H1 (cell line): ENCODE results near the gene DUS4L. TPM values are rescaled to one million over a fixed set of nuclear protein-coding genes. Genes with fewer than 3 reads are reported as not detected.

Experiments used
- CTCF ChIA-PET: fragments of 300-600 bp; sonication (Branson Sonifier 250); formaldehyde crosslinking; loops from one replicate; lab custom pipeline; 2021; ENCODE audit not compliant: partially characterized antibody; lab: Charles Lee
- POLR2A ChIA-PET: fragments of 300-600 bp; sonication (Branson Sonifier 250); formaldehyde crosslinking; loops from one replicate; lab custom pipeline; 2021; ENCODE audit warnings: inconsistent platforms; ENCODE audit not compliant: partially characterized antibody; lab: Charles Lee
- DNase-seq, 2 experiments: peaks; one replicate each; pipeline versions ENCODE4 v3.0.0 to v3.0.0-alpha.2; 2010 to 2022; ENCODE audit warnings: low spot score in 2 of 2, low read depth in 1 of 2, mixed read lengths in 1 of 2
- FAIRE-seq: peaks from 2 replicates; lab custom pipeline; 2011; peaks lifted over from hg19 to GRCh38; lab: Jason Lieb, UNC
- H2AFZ ChIP-seq: 2 replicates; pipeline ENCODE4 v1.8.1; 2012; ENCODE audit warnings: low read length, inconsistent platforms
- H2AK5ac ChIP-seq: 2 replicates; pipeline ENCODE4 v1.6.1; 2013; ENCODE audit warnings: low read depth, low read length
- H2BK120ac ChIP-seq: replicated peaks from 2 replicates; pipeline ENCODE3; 2013; ENCODE audit warnings: low read depth, low read length, inconsistent platforms
- H2BK12ac ChIP-seq: 2 replicates; pipeline ENCODE4 v1.6.1; 2013; ENCODE audit warnings: low read depth, low read length
- H2BK15ac ChIP-seq: 2 replicates; pipeline ENCODE4 v1.6.1; 2013; ENCODE audit warnings: low read length
- H2BK20ac ChIP-seq: 2 replicates; pipeline ENCODE4 v1.6.1; 2013; ENCODE audit warnings: low read length
- H2BK5ac ChIP-seq: 2 replicates; pipeline ENCODE4 v1.6.1; 2013; ENCODE audit warnings: low read depth, low read length
- H3K14ac ChIP-seq: 2 replicates; pipeline ENCODE4 v1.6.1; 2013; ENCODE audit warnings: inconsistent platforms; ENCODE audit not compliant: insufficient read length
- H3K18ac ChIP-seq: 2 replicates; pipeline ENCODE4 v1.6.1; 2013; ENCODE audit warnings: low read length; ENCODE audit errors: extremely low read depth
- H3K23ac ChIP-seq: 2 replicates; pipeline ENCODE4 v1.6.1; 2013; ENCODE audit warnings: inconsistent platforms; ENCODE audit not compliant: insufficient read length
- H3K23me2 ChIP-seq: 2 replicates; pipeline ENCODE4 v1.6.1; 2013; ENCODE audit warnings: low read depth, low read length
- H3K27ac ChIP-seq: 2 replicates; pipeline ENCODE4 v1.6.1; 2011; ENCODE audit warnings: low read depth, low read length, inconsistent platforms
- H3K27me3 ChIP-seq, 4 experiments: replicated peaks in 1 of 4; 1 replicate in 1 of 4; 2 replicates in 3 of 4; pipeline versions ENCODE4 v1.6.1 to v1.8.1; 2011 to 2013; ENCODE audit warnings: low read length in 3 of 4, mild to moderate bottlenecking in 3 of 4, inconsistent platforms in 2 of 4, mixed read lengths in 2 of 4, moderate library complexity in 1 of 4; ENCODE audit not compliant: control insufficient read depth in 3 of 4, insufficient read depth in 3 of 4; ENCODE audit errors: extremely low read depth in 1 of 4
- H3K36me3 ChIP-seq, 4 experiments: 2 replicates each; pipeline versions ENCODE4 v1.6.1 to v1.8.1; 2011 to 2013; ENCODE audit warnings: mild to moderate bottlenecking in 4 of 4, low read length in 3 of 4, moderate library complexity in 2 of 4, control low read depth in 1 of 4, inconsistent platforms in 1 of 4; ENCODE audit not compliant: insufficient read depth in 4 of 4, control insufficient read depth in 2 of 4
- H3K4ac ChIP-seq: replicated peaks from 2 replicates; pipeline ENCODE3; 2013; ENCODE audit warnings: low read length, low read depth, mixed read lengths, inconsistent platforms; ENCODE audit not compliant: insufficient read length
- H3K4me1 ChIP-seq, 4 experiments: replicated peaks in 1 of 4; 1 replicate in 1 of 4; 2 replicates in 3 of 4; pipeline versions ENCODE4 v1.6.1 to v1.8.1; 2011 to 2013; ENCODE audit warnings: low read length in 3 of 4, inconsistent platforms in 2 of 4, mixed read lengths in 1 of 4; ENCODE audit not compliant: insufficient read depth in 4 of 4, control insufficient read depth in 3 of 4
- H3K4me2 ChIP-seq, 2 experiments: 2 replicates each; pipeline versions ENCODE4 v1.6.1 to v1.8.1; 2011 to 2013; ENCODE audit warnings: low read depth in 2 of 2, low read length in 2 of 2, control low read depth in 1 of 2, inconsistent platforms in 1 of 2, mild to moderate bottlenecking in 1 of 2; ENCODE audit not compliant: insufficient read depth in 1 of 2
- H3K4me3 ChIP-seq, 4 experiments: fragments of 200-600, 300-600 bp in 1 of 4; sonication (generic), shearing (Covaris generic), sonication (Bioruptor Twin) in 1 of 4; 2 replicates each; pipeline versions ENCODE4 v1.5.1 to v1.8.1; 2011 to 2016; ENCODE audit warnings: low read length in 4 of 4, low read depth in 3 of 4, control low read depth in 2 of 4, inconsistent platforms in 2 of 4, mild to moderate bottlenecking in 2 of 4, mixed read lengths in 1 of 4, moderate library complexity in 1 of 4; ENCODE audit not compliant: insufficient read depth in 2 of 4; ENCODE audit errors: extremely low read depth in 1 of 4
- H3K56ac ChIP-seq: replicated peaks from 2 replicates; pipeline ENCODE3; 2013; ENCODE audit warnings: low read depth, mild to moderate bottlenecking, mixed read lengths, low read length, inconsistent platforms; ENCODE audit not compliant: insufficient read length
- H3K79me1 ChIP-seq: 2 replicates; pipeline ENCODE4 v1.6.1; 2013; ENCODE audit warnings: low read depth, low read length, control low read depth
- H3K79me2 ChIP-seq, 2 experiments: 2 replicates each; pipeline versions ENCODE4 v1.6.1 to v1.8.1; 2012 to 2013; ENCODE audit warnings: low read length in 2 of 2, mild to moderate bottlenecking in 2 of 2, inconsistent platforms in 1 of 2; ENCODE audit not compliant: insufficient read depth in 2 of 2, control insufficient read depth in 1 of 2
- H3K9ac ChIP-seq, 4 experiments: replicated peaks in 1 of 4; 1 replicate in 1 of 4; 2 replicates in 3 of 4; pipeline versions ENCODE4 v1.6.1 to v1.8.1; 2011 to 2013; ENCODE audit warnings: low read depth in 3 of 4, low read length in 3 of 4, control low read depth in 2 of 4, mild to moderate bottlenecking in 2 of 4, moderate library complexity in 2 of 4, inconsistent platforms in 1 of 4; ENCODE audit errors: extremely low read depth in 1 of 4
- H3K9me3 ChIP-seq, 2 experiments: 2 replicates each; pipeline versions ENCODE4 v1.6.1 to v1.8.1; 2012 to 2013; ENCODE audit warnings: mild to moderate bottlenecking in 2 of 2, moderate library complexity in 2 of 2, control low read depth in 1 of 2, inconsistent platforms in 1 of 2, low read depth in 1 of 2, low read length in 1 of 2, mixed read lengths in 1 of 2; ENCODE audit not compliant: insufficient read depth in 2 of 2
- H4K20me1 ChIP-seq, 2 experiments: replicated peaks in 1 of 2; 2 replicates each; pipeline versions ENCODE3 to v1.8.1; 2011 to 2013; ENCODE audit warnings: inconsistent platforms in 2 of 2, low read length in 2 of 2, mild to moderate bottlenecking in 1 of 2; ENCODE audit not compliant: insufficient read depth in 2 of 2, control insufficient read depth in 1 of 2
- H4K5ac ChIP-seq: 2 replicates; pipeline ENCODE4 v1.6.1; 2013; ENCODE audit warnings: low read length, low read depth, mixed read lengths, inconsistent platforms; ENCODE audit not compliant: insufficient read length
- H4K8ac ChIP-seq: 2 replicates; pipeline ENCODE4 v1.8.0; 2013; ENCODE audit warnings: mild to moderate bottlenecking, moderate library complexity, low read length, inconsistent platforms; ENCODE audit not compliant: insufficient read depth; ENCODE audit errors: extremely low read depth
- H4K91ac ChIP-seq: replicated peaks from 2 replicates; pipeline ENCODE3; 2013; ENCODE audit warnings: low read length, mixed read lengths, inconsistent platforms; ENCODE audit not compliant: insufficient read length
- E2F6 ChIP-seq: IDR thresholded peaks from 2 replicates; pipeline ENCODE4 v1.6.1; 2012; ENCODE audit warnings: inconsistent platforms
- JUND ChIP-seq: IDR thresholded peaks from 2 replicates; pipeline ENCODE4 v1.6.1; 2011; ENCODE audit warnings: mild to moderate bottlenecking, improper control_type of control experiment, low read length
- KDM1A ChIP-seq: fragments of 200-600, 300-600 bp; sonication (generic); IDR thresholded peaks from 2 replicates; pipeline ENCODE4 v1.7.1; 2016; ENCODE audit warnings: mild to moderate bottlenecking, low read length, borderline replicate concordance
- NRF1 ChIP-seq: IDR thresholded peaks from 2 replicates; pipeline ENCODE4 v1.6.1; 2011; ENCODE audit warnings: mild to moderate bottlenecking, low read depth, low read length, improper control_type of control experiment
- PHF8 ChIP-seq: fragments of 200-600 bp; sonication (generic); conservative IDR thresholded peaks from 2 replicates; pipeline ENCODE4 v1.7.1; 2012; ENCODE audit warnings: low read depth, mild to moderate bottlenecking, inconsistent platforms, low read length, moderate library complexity
- POU5F1 ChIP-seq: IDR thresholded peaks from 2 replicates; pipeline ENCODE4 v1.6.1; 2011; ENCODE audit warnings: low read depth, mild to moderate bottlenecking, low read length, moderate library complexity
- RAD21 ChIP-seq, 2 experiments: IDR thresholded peaks in 1 of 2; conservative IDR thresholded peaks in 1 of 2; 2 replicates each; pipeline ENCODE4 v1.6.1; 2011; ENCODE audit warnings: low read depth in 2 of 2, low read length in 2 of 2, improper control_type of control experiment in 1 of 2, inconsistent platforms in 1 of 2, mild to moderate bottlenecking in 1 of 2, moderate library complexity in 1 of 2
- RXRA ChIP-seq: IDR thresholded peaks from 2 replicates; pipeline ENCODE4 v1.6.1; 2011; ENCODE audit warnings: low read depth, mild to moderate bottlenecking, low read length, moderate library complexity; ENCODE audit not compliant: insufficient read depth
- SP4 ChIP-seq: IDR thresholded peaks from 2 replicates; pipeline ENCODE4 v1.6.1; 2012; ENCODE audit warnings: low read length, inconsistent platforms
- SRF ChIP-seq: IDR thresholded peaks from 2 replicates; pipeline ENCODE4 v1.6.1; 2011; ENCODE audit warnings: mild to moderate bottlenecking, low read depth, low read length, moderate library complexity
- TBP ChIP-seq: IDR thresholded peaks from 2 replicates; pipeline ENCODE4 v1.6.1; 2011; ENCODE audit warnings: low read depth, low read length, improper control_type of control experiment
- TCF12 ChIP-seq: IDR thresholded peaks from 2 replicates; pipeline ENCODE4 v1.6.1; 2011; ENCODE audit warnings: low read depth, mild to moderate bottlenecking, low read length
- TEAD4 ChIP-seq: IDR thresholded peaks from 2 replicates; pipeline ENCODE4 v1.6.1; 2012; ENCODE audit warnings: low read depth, low read length, inconsistent platforms, mixed read lengths
- WGBS, 2 experiments: shearing (Covaris generic) in 1 of 2; methylation state at CpG; one replicate each; pipeline versions ENCODE4 v1.1.6 to v1.1.7; 2013 to 2015; ENCODE audit warnings: low lambda C conversion rate in 2 of 2, mixed read lengths in 2 of 2, inconsistent platforms in 1 of 2, low coverage in 1 of 2, missing lambda C conversion rate in 1 of 2; ENCODE audit not compliant: insufficient replicate concordance in 2 of 2, insufficient coverage in 1 of 2, insufficient read length in 1 of 2; ENCODE audit errors: extremely low coverage in 1 of 2, missing lambda C conversion rate in 1 of 2; 5-methylcytosine and 5-hydroxymethylcytosine counted together
- polyA plus RNA-seq, 7 experiments: library from polyadenylated mRNA; depleted of rRNA in 3 of 7; stranded (reverse) in 5 of 7; unstranded in 2 of 7; fragments of >200 nt in 5 of 7; fragments of 200-250 nt in 2 of 7; gene quantifications; 1 replicate in 5 of 7; 2 replicates in 1 of 7; 4 replicates in 1 of 7; pipeline versions ENCODE4 v1.2.1 to v1.2.3, GENCODE V29; 2011 to 2013; ENCODE audit warnings: missing spikeins in 2 of 7, mixed read lengths in 2 of 7
- total RNA-seq: library from RNA; stranded (reverse); fragmentation: NEBNext Ultra II Directional; extraction: Animal tissue kit (Norgen Biotek cat#: 25700); gene quantifications from 2 replicates; pipeline ENCODE4 v1.2.1, GENCODE V29; 2021

Gene DUS4L
- total and polyA plus RNA-seq, 2 of the 8 experiments (the other 6 are each of a cell fraction or from before 2014, with no cell fraction given), result 6.1 to 11.5 TPM

- no peak overlapping the region for H2AFZ ChIP-seq
- no peak overlapping the region for H3K4me2 ChIP-seq
- CTCF ChIA-PET, result interaction anchor here (1.2 to 1.6 kb wide), 3 partner anchors 9 to 118 kb away, joined by 3 to 4 read pairs (median 3); no protein-coding TSS in a partner anchor
- H3K27ac ChIP-seq, result no peak overlapping the region
- H3K56ac ChIP-seq, result no peak overlapping the region
- no peak overlapping the region for H3K4ac ChIP-seq
- H2BK15ac ChIP-seq, result no peak overlapping the region
- no peak overlapping the region for H2BK20ac ChIP-seq
- 73% methylated on average over 1 of the region's 1 CpG; no CpG with 5 or more reads in 1 of the 2 experiments for WGBS, 2 experiments
- H4K20me1 ChIP-seq, result no peaks in the 10 kb centered on the region
- H3K9ac ChIP-seq, result no peak overlapping the region
- DNase-seq (no peak), FAIRE-seq (no peak)
- no peak overlapping the region for H4K91ac ChIP-seq
- no peaks in the 10 kb centered on the region for H3K4me1 ChIP-seq
- POLR2A ChIA-PET, result interaction anchor here (1.8 kb wide), 1 partner anchor 42 kb away, joined by 6 read pairs; the partner anchor contains the start of genes COG5 and DUS4L
- TF ChIP-seq TCF12 (no peak), TBP (no peak), SP4 (no peak), RAD21 (IDR thresholded peaks at IDR 0.05 in 1 of 2, conservative IDR thresholded peaks at IDR 0.05 in 1 of 2; ENCODE audit: low read depth in 2 of 2, low read length in 2 of 2) (no peak), TEAD4 (no peak), SRF (no peak), KDM1A (no peak), PHF8 (no peak), NRF1 (no peak), E2F6 (no peak), RXRA (no peak), JUND (no peak), POU5F1 (no peak)
- no peak overlapping the region for H2BK120ac ChIP-seq
- H3K23me2 ChIP-seq, result no peaks in the 10 kb centered on the region
- no peak overlapping the region for H3K18ac ChIP-seq
- no peak overlapping the region for H2AK5ac ChIP-seq
- H3K4me3 ChIP-seq, result no peak overlapping the region
- H3K36me3 ChIP-seq, result no peaks in the 10 kb centered on the region
- no peak overlapping the region for H3K14ac ChIP-seq
- no peaks in the 10 kb centered on the region for H3K27me3 ChIP-seq
- no peak overlapping the region for H2BK12ac ChIP-seq
- no peak overlapping the region for H3K23ac ChIP-seq
- H3K9me3 ChIP-seq, result no peaks in the 10 kb centered on the region
- no peak overlapping the region for H4K5ac ChIP-seq
- H2BK5ac ChIP-seq, result no peak overlapping the region
- no peaks in the 10 kb centered on the region for H3K79me2 ChIP-seq
- H4K8ac ChIP-seq, result no peak overlapping the region
- H3K79me1 ChIP-seq, result no peaks in the 10 kb centered on the region
Measured at GRCh38 chr7:107606303-107606702, 42.5 kb downstream of the DUS4L start.
